Small intestine (tissue), 7 donors: ENCODE results near the gene CFAP157. TPM values are rescaled to one million over a fixed set of nuclear protein-coding genes. Genes with fewer than 3 reads are reported as not detected.

Experiments
- DNase-seq, 2 donors: peaks; one replicate each; pipeline versions ENCODE4 v3.0.0 to v3.0.0-alpha.2; 2013
- FAIRE-seq: peaks from 2 replicates; lab custom pipeline; 2012; peaks lifted over from hg19 to GRCh38; lab: Jason Lieb, UNC
- H3K27ac ChIP-seq, 3 donors: one replicate each; pipeline ENCODE4 v1.5.1; 2013; ENCODE audit warnings: low read length in 2 of 3, mild to moderate bottlenecking in 2 of 3, control low read depth in 1 of 3, inconsistent platforms in 1 of 3, low read depth in 1 of 3, moderate library complexity in 1 of 3
- H3K27me3 ChIP-seq, 3 donors: one replicate each; pipeline ENCODE4 v1.6.1; 2013; ENCODE audit warnings: low read length in 3 of 3, inconsistent platforms in 1 of 3; ENCODE audit not compliant: control insufficient read depth in 3 of 3, insufficient read depth in 3 of 3
- H3K36me3 ChIP-seq, 3 donors: one replicate each; pipeline ENCODE4 v1.6.1; 2013; ENCODE audit warnings: low read length in 3 of 3, inconsistent platforms in 1 of 3, low read depth in 1 of 3, mild to moderate bottlenecking in 1 of 3, moderate library complexity in 1 of 3; ENCODE audit not compliant: control insufficient read depth in 3 of 3, insufficient read depth in 2 of 3
- H3K4me1 ChIP-seq, 3 donors: one replicate each; pipeline ENCODE4 v1.6.1; 2013; ENCODE audit warnings: low read length in 2 of 3, inconsistent platforms in 1 of 3, low read depth in 1 of 3, mild to moderate bottlenecking in 1 of 3, moderate library complexity in 1 of 3; ENCODE audit not compliant: control insufficient read depth in 3 of 3, insufficient read depth in 2 of 3
- H3K4me3 ChIP-seq, 3 donors: one replicate each; pipeline ENCODE4 v1.5.1; 2013; ENCODE audit warnings: low read length in 3 of 3, control low read depth in 1 of 3, inconsistent platforms in 1 of 3, low read depth in 1 of 3, mild to moderate bottlenecking in 1 of 3, moderate library complexity in 1 of 3
- H3K9me3 ChIP-seq, 2 donors: one replicate each; pipeline ENCODE4 v1.6.1; 2013; ENCODE audit warnings: low read depth in 1 of 2, low read length in 1 of 2; ENCODE audit not compliant: control insufficient read depth in 2 of 2, insufficient read depth in 1 of 2
- WGBS, 3 donors: extraction: QIAGEN DNeasy Blood & Tissue Kit; methylation state at CpG; one replicate each; pipeline ENCODE4 v1.1.7; 2013; 5-methylcytosine and 5-hydroxymethylcytosine counted together
- polyA plus RNA-seq, 4 donors: library from polyadenylated mRNA; stranded (reverse) in 3 of 4; unstranded in 1 of 4; fragments of 200-250 nt in 3 of 4; fragments of 120-200 nt in 1 of 4; gene quantifications; one replicate each; pipeline versions ENCODE4 v1.2.1 to v1.2.3, GENCODE V29; 2013
- donor health status: healthy with polysubstance abuse.
- donor health status: control.
- donor health status: control.
- donor health status: Bipolar disorder and iron deficiency.
- donor health status: healthy.

CFAP157 gene
- polyA plus RNA-seq, 4 donors = 0.12 to 0.84 TPM; not detected in 2

GRCh38 chr9:127715470-127716337, 8.9 kb downstream of the CFAP157 start, which contains the start of the genes PTRH1 and TTC16:
TSS of gene PTRH1 (minus strand) at chr9:127715663. CDS start at chr9:127715639, 24 bp downstream.
TSS of gene TTC16 (plus strand) at chr9:127716079. CDS start at chr9:127716146, 67 bp downstream.
- Histone ChIP-seq H3K4me3 (peak within 1 kb of the TSS; percentile 66 to 71 (median 67)), H3K9me3 (no peaks in the 10 kb centered on the region), H3K27ac (peak within 1 kb of the TSS; percentile 21 to 87 (median 45)), H3K27me3 (no peaks in the 10 kb centered on the region), H3K4me1 (peaks cover 0 to 10% (median 0%) of the 10 kb centered on the region in 3 donors), H3K36me3 (peaks cover 0 to 9% (median 0%) of the 10 kb centered on the region in 3 donors)
- 5 to 6% (median 5%) methylated on average over 64 to 65 of the region's 65 CpGs for WGBS, 3 donors
- FAIRE-seq = no peak
- DNase-seq = peak; percentile 96 to 98

GRCh38 chr9:127716412-127716811, 9.6 kb downstream of the CFAP157 start:
- Histone ChIP-seq H3K36me3 (peaks cover 0 to 9% (median 0%) of the 10 kb centered on the region in 3 donors), H3K27ac (peak overlapping the region in 1 of 3 donors; percentile 87), H3K9me3 (no peaks in the 10 kb centered on the region), H3K27me3 (no peaks in the 10 kb centered on the region), H3K4me1 (peaks cover 0 to 10% (median 0%) of the 10 kb centered on the region in 3 donors), H3K4me3 (peak overlapping the region in 1 of 3 donors; percentile 67)
- whole genome bisulfite sequencing, 3 donors = 80 to 85% (median 80%) methylated on average over 6 to 9 of the region's 9 CpGs
- FAIRE-seq (no peak), DNase-seq (no peak)

GRCh38 chr9:127717766-127718165, 11.0 kb downstream of the CFAP157 start:
- no peaks in the 10 kb centered on the region for H3K27me3 ChIP-seq
- no peaks in the 10 kb centered on the region for H3K9me3 ChIP-seq
- H3K36me3 ChIP-seq = peaks cover 0 to 3% (median 0%) of the 10 kb centered on the region in 3 donors
- H3K4me3 ChIP-seq = no peak overlapping the region
- no peak overlapping the region for H3K27ac ChIP-seq
- 78 to 85% (median 85%) methylated on average over 5 of the region's 5 CpGs for WGBS, 3 donors
- H3K4me1 ChIP-seq = peaks cover 0 to 10% (median 0%) of the 10 kb centered on the region in 3 donors
- DNase-seq (no peak), FAIRE-seq (no peak)

- no peaks in the 10 kb centered on the region for H3K9me3 ChIP-seq
- 74 to 77% (median 76%) methylated on average over 12 of the region's 12 CpGs for WGBS, 3 donors
- H3K4me3 ChIP-seq = no peak overlapping the region
- no peak overlapping the region for H3K27ac ChIP-seq
- FAIRE-seq (no peak), DNase-seq (no peak)
- peaks cover 0 to 6% (median 0%) of the 10 kb centered on the region in 3 donors for H3K4me1 ChIP-seq
- H3K36me3 ChIP-seq = no peaks in the 10 kb centered on the region
- no peaks in the 10 kb centered on the region for H3K27me3 ChIP-seq
Observed at GRCh38 chr9:127720031-127720864, 13.5 kb downstream of the CFAP157 start.

- H3K9me3 ChIP-seq = no peaks in the 10 kb centered on the region
- peaks cover 0 to 6% (median 0%) of the 10 kb centered on the region in 3 donors for H3K4me1 ChIP-seq
- no peak overlapping the region for H3K27ac ChIP-seq
- H3K4me3 ChIP-seq = no peak overlapping the region
- no peak for FAIRE-seq
- no peak for DNase-seq
- H3K36me3 ChIP-seq = no peaks in the 10 kb centered on the region
- H3K27me3 ChIP-seq = no peaks in the 10 kb centered on the region
Observed at GRCh38 chr9:127720865-127721227, 14.1 kb downstream of the CFAP157 start.

GRCh38 chr9:127721391-127721821, 14.6 kb downstream of the CFAP157 start:
- peak in 1 of 2 donors; percentile 48 for DNase-seq
- 12 to 47% (median 40%) methylated on average over 9 to 11 of the region's 11 CpGs for WGBS, 3 donors
- FAIRE-seq = no peak
- Histone ChIP-seq H3K27ac (no peak overlapping the region), H3K4me3 (no peak overlapping the region), H3K4me1 (peaks cover 0 to under 1% (median 0%) of the 10 kb centered on the region in 3 donors), H3K27me3 (no peaks in the 10 kb centered on the region), H3K36me3 (no peaks in the 10 kb centered on the region), H3K9me3 (no peaks in the 10 kb centered on the region)

GRCh38 chr9:127722055-127722745, 15.4 kb downstream of the CFAP157 start:
- WGBS, 3 donors = 23 to 58% (median 34%) methylated on average over 12 of the region's 12 CpGs
- Histone ChIP-seq H3K27me3 (no peaks in the 10 kb centered on the region), H3K9me3 (no peaks in the 10 kb centered on the region), H3K4me3 (no peak overlapping the region), H3K36me3 (no peaks in the 10 kb centered on the region), H3K27ac (no peak overlapping the region), H3K4me1 (no peaks in the 10 kb centered on the region)
- FAIRE-seq = no peak
- DNase-seq = peak in 1 of 2 donors; percentile 23
